Activated CD4-positive, CD25-positive, alpha-beta regulatory T cell (primary cell): ENCODE results near the gene FCRLB.
"Not testable (repeated sequence)": the region's sequence is repeated elsewhere in the genome, so short reads cannot be mapped to it uniquely, and the experiment has no call there.

Experiments used
- DNase-seq, 4 experiments: peaks; one replicate each; lab custom pipeline; 2025; lab: John Stamatoyannopoulos, UW

FCRLB gene

DNA sequence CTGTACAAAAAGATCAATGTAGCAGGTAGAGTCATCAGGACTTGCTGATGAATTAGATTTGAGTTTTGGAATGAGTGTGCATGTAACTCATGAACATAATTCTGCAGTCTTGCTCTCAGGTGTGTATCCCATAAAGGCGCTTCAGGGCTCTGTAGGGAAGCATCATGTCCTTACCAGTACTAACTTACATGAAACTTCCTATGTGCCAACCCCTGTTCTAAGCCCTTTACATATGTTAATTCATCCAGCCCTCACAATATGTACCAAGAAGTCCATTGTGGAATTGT, 2.1 kb upstream of the FCRLB start:
- no peak for DNase-seq

- no peak for DNase-seq
Measured at GRCh38 chr1:161720422-161720821, 922 bp upstream of the FCRLB start.

DNA sequence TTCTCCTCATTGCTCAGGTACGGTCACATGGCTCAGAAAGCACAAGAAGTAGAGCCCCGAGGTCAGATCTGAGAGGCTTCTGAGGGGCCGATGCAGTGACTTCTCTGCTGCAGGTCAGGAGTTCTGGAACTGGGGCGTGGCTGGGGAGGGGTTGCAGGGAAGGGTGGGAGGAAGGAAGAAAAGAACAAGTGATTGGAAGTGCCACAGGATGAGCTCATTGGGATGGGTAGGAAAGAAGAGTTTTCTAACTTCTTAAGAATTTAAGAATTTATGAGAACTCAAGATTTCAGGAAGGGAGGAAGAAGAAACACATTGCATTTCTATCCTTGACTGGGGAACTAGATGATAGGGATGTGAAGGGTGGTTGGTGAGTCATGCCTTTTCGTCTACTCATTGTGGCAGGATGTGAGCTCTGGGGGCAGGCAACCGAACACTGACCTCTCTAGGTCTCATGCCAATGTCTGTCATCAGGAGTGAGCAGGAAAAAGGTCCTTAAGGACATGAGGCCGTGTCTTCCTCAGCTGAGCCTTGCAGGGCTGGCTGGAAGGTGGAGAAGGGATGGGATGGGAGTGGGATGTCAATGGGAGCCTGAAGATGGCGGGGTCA, 497 bp downstream of the FCRLB start:
- no peak for DNase-seq

GRCh38 chr1:161722406-161722805, 1.1 kb downstream of the FCRLB start:
- no peak for DNase-seq

DNA sequence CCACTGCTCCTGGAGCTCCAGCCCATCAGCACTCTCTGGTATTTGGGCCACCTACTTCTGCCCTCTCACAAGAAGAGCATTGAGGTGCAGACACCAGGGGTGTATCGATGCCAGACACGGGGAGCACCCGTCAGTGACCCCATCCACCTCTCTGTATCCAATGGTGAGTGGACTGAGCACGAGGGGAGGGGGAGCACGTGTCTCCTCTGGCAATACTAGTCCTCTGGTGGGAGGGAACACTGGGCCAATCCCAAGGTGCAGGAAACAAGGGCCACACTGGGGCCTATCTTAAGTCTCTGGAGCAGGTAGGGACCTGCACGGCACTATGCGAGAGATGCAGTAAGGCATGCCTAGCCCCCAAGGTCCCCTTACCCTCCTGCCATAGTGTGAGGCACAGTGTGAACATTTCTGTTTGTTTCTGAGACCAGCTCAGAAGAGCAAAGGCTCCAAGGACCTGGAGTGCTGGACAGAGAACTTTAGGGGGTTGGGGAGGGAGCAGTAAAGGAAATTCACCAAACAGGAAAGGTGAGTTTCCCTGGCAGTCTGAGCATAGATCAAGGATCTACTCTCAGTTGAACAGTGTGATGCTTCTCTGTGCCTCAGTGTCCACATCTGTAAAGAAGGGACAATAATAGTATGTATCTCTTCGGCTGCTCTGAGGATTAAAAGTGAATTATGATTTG, 2.3 kb downstream of the FCRLB start:
- DNase-seq: no peak

DNA sequence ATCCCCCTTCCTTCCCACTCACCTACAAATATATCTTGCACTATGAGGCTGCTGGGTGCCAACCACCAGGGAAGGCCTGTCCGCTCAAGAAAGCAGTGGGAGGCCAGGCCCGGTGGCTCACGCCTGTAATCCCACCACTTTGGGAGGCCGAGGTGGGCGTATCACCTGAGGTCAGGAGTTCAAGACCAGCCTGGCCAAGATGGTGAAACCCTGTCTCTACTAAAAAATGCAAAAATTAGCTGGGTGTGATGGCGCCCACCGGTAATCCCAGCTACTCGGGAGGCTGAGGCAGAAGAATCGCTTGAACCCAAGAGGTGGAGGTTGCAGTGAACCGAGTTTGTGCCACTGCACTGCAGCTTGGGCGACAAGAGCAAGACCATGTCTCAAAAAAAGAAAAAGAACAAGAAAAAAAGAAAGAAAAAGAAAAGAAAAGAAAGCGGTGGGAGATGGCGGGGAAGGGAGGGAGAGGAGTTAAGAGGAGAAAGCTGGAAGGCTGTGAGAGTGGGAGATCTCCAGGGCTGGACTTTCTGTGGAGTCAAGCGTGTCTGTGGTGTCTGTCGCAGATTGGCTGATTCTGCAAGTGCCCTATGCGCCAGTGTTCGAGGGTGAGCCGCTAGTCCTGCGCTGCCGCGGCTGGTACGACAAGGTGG, 4.0 kb downstream of the FCRLB start:
- DNase-seq: not testable (repeated sequence)

GRCh38 chr1:161725908-161726472, 4.6 kb downstream of the FCRLB start:
- peak in 2 of 4 experiments; percentile 5 to 11 for DNase-seq

DNA sequence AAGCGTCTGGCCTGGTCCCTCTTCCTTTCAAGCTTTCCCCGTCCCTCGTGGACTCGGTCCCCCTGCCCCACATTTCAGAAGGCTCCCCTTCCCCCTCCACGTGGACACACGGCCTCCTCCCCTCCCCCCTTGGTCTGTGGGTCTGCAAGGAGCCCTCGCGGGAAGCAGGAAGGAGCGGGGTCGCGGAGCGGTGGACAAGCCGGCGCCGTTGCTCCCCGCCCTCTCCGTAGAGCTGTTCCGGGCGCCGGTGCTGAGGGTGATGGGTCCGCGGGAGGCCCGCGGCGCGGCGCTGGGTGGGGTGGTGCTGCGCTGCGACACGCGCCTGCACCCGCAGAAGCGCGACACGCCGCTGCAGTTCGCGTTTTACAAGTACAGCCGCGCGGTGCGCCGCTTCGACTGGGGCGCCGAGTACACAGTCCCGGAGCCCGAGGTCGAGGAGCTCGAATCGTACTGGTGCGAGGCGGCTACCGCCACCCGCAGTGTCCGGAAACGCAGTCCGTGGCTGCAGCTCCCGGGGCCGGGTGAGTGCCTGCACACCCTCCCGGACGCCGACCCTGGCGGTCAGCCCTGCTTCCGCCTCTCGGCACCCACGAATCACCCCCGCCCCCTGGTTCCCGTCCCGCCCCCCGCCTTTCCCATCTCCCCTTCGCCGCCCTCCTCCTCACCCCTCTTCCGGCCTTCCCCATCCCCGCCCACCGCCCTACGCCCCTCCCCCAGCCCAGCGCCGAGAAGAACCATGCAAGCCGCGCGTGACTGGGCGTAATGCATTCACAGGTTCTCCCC, 5.3 kb downstream of the FCRLB start:
- peak; percentile 21 to 52 (median 33) for DNase-seq

DNA sequence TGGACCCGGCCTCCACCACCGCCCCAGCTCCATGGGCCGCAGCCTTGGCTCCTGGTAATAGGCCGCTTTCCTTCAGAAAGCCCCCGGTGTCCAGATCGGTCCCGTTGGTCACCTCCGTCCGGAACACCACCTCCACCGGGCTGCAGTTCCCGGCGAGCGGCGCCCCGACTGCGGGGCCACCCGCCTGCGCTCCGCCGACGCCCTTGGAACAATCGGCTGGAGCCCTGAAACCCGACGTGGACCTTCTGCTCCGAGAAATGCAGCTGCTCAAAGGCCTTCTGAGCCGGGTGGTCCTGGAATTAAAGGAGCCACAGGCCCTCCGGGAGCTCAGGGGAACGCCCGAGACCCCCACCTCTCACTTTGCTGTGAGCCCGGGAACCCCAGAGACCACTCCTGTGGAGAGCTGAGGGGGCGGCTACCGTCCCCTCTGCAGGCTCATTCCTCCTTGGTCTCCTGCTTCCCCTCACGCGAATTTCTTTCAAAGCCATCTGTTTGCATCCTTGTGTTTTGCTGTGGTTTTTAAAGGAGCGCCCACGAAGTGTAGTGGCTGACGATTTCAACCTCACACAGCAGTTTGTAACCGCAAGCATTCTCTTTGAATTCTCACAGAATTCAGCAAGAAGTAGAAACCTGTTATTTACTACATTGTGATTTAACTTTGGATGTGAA, 6.0 kb downstream of the FCRLB start:
- DNase-seq: no peak

- DNase-seq: no peak
Measured at GRCh38 chr1:161728376-161729226, 7.3 kb downstream of the FCRLB start.

- DNase-seq: no peak
Measured at GRCh38 chr1:161730050-161730564, 8.8 kb downstream of the FCRLB start.

- no peak for DNase-seq
Measured at GRCh38 chr1:161731241-161731640, 9.9 kb downstream of the FCRLB start.

GRCh38 chr1:161731981-161732718, 10.8 kb downstream of the FCRLB start:
- DNase-seq: no peak

- DNase-seq: no peak
Measured at GRCh38 chr1:161733526-161733925, 12.2 kb downstream of the FCRLB start.

GRCh38 chr1:161735837-161736236, 14.5 kb downstream of the FCRLB start:
- no peak for DNase-seq

- DNase-seq: no peak
Measured at GRCh38 chr1:161736335-161736969, 15.1 kb downstream of the FCRLB start.

DNA sequence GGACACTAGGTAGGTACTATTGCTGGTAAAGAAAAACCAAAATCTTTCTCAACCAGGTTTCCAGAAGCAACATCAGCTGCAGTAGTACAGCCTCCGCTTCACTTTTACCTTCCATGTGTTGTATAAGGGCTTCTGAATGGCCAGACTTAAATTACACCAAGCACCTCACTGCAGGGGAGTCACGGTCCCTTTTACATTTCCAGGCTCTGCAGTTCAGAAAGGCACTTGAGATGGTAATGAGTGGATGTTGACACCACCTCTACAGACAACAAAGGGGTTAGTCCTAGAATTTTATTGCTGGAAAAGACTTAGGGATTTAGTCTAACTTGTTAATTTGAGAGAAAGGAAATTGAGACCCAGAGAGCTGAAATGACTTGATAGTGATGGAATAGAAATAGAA, 16.3 kb downstream of the FCRLB start:
- DNase-seq: no peak

- DNase-seq: peak in 1 of 4 experiments; percentile 6
Measured at GRCh38 chr1:161738627-161739287, 17.4 kb downstream of the FCRLB start.
